ENCODE data around the gene MOV10L1.

DNA sequence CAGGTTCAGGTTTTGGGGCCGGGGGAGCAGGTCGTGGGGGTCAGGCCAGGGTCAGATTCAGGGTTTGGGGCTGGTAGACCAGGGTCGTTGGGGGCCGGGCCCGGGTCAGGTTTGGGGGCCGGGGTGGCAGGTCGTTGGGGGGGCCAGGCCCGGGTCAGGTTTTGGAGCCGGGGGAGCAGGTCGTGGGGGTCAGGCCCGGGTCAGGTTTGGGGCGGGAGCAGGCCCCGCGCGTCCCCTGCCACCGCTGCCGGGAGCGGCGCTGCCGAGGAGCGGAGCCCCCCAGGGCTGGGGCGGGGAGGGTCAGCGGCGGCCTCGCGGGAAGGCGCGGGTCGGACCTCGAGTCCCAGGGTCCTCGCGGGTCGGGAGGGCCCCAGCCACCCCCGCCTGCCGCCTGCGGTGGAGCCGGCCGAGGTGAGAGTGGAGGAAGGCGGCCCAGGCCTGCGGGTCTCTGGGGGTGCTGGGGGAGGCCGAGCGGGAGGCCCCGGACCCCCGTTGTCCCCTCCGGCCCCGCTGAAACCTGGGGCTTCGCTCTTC is 96.4 kb downstream of the MOV10L1 start:
- TF ChIP-seq, protein P1, sequence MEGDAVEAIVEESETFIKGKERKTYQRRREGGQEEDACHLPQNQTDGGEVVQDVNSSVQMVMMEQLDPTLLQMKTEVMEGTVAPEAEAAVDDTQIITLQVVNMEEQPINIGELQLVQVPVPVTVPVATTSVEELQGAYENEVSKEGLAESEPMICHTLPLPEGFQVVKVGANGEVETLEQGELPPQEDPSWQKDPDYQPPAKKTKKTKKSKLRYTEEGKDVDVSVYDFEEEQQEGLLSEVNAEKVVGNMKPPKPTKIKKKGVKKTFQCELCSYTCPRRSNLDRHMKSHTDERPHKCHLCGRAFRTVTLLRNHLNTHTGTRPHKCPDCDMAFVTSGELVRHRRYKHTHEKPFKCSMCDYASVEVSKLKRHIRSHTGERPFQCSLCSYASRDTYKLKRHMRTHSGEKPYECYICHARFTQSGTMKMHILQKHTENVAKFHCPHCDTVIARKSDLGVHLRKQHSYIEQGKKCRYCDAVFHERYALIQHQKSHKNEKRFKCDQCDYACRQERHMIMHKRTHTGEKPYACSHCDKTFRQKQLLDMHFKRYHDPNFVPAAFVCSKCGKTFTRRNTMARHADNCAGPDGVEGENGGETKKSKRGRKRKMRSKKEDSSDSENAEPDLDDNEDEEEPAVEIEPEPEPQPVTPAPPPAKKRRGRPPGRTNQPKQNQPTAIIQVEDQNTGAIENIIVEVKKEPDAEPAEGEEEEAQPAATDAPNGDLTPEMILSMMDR (IDR thresholded peaks at IDR 0.05) = no peak
- no peak for TF ChIP-seq POLR2A (IDR thresholded peaks at IDR 0.05)

Data from thyroid gland (tissue), 4 donors.